Spleen (tissue), 7 donors: Measurements from ENCODE around the gene SCGB2B2.

Experiments used
- POLR2A ChIP-seq, 3 donors: fragments of 450-650 bp; IDR thresholded peaks; one replicate each; pipeline ENCODE4 v1.5.1; 2017; ENCODE audit warnings: antibody characterized with exemption in 3 of 3, mild to moderate bottlenecking in 1 of 3
- POLR2AphosphoS5 ChIP-seq, 3 donors: sonication (generic); formaldehyde crosslinking; IDR thresholded peaks; one replicate each; pipeline ENCODE4 v1.5.1; 2017; ENCODE audit warnings: antibody characterized with exemption in 3 of 3
- TF ChIP-seq, protein P1 (sequence below), 11 experiments: fragments of 200-600 bp in 7 of 11; fragments of 450-650 bp in 4 of 11; sonication (generic) in 4 of 11; IDR thresholded peaks in 8 of 11; conservative IDR thresholded peaks in 3 of 11; 1 replicate in 7 of 11; 2 replicates in 4 of 11; pipeline versions ENCODE4 v1.4.0 to v1.8.0; 2016 to 2021; ENCODE audit warnings: antibody characterized with exemption in 11 of 11, inconsistent platforms in 4 of 11, mild to moderate bottlenecking in 1 of 11
- donor health status: DM: no; HTN: no; CAD: no; lungs with moderate emphysema.
- donor health status: DM: no; HTN: no; CAD: no.
- donor health status: DM: no; HTN: no; CAD: no.

DNA sequence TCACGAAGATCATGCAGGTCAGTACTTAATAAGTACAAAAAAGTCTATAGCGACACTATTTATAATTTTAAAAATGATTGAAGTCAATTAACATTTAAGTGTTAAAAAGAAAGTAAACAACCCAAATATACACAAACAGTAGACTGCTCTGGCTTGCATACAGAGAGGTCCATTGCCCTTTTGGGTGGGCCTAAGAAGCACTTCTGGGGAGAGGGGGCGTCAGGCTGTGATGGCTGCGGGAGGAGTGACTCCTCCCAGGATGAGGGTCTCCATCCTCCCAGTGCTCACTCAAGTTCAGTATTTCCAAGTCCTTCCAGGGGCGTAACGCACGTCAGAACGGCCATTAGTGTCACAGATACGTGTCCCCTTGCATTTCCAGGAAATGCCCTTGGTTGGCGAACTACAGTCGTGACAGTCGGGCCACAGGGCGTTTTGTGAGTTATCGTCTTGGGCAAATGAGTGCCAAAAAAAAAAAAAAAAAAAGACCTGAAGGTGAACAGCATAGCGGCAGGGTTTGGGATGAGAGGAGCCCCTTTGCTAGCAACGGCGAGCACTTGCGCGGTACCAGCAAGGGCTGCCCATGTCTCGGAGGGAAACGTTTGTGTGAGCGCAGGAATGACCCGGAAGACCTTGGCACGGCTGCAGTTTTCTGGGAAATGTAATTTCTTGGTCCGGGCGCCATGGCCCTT, at the start of gene SCGB2B2:
- TF ChIP-seq, protein P1, sequence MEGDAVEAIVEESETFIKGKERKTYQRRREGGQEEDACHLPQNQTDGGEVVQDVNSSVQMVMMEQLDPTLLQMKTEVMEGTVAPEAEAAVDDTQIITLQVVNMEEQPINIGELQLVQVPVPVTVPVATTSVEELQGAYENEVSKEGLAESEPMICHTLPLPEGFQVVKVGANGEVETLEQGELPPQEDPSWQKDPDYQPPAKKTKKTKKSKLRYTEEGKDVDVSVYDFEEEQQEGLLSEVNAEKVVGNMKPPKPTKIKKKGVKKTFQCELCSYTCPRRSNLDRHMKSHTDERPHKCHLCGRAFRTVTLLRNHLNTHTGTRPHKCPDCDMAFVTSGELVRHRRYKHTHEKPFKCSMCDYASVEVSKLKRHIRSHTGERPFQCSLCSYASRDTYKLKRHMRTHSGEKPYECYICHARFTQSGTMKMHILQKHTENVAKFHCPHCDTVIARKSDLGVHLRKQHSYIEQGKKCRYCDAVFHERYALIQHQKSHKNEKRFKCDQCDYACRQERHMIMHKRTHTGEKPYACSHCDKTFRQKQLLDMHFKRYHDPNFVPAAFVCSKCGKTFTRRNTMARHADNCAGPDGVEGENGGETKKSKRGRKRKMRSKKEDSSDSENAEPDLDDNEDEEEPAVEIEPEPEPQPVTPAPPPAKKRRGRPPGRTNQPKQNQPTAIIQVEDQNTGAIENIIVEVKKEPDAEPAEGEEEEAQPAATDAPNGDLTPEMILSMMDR (IDR thresholded peaks at IDR 0.05 in 8 of 11, conservative IDR thresholded peaks at IDR 0.05 in 3 of 11) = peak in 1 of 11 experiments; percentile 27
- TF ChIP-seq POLR2A (IDR thresholded peaks at IDR 0.05) (no peak), POLR2AphosphoS5 (IDR thresholded peaks at IDR 0.05) (no peak)
